Skeletal muscle tissue (tissue), 4 donors: ENCODE data around the gene SERPINA5. TPM values are rescaled to one million over a fixed set of nuclear protein-coding genes. Genes with fewer than 3 reads are reported as not detected.

Experiments
- H3K27ac ChIP-seq: one replicate; pipeline ENCODE4 v1.7.0; 2013; ENCODE audit warnings: mild to moderate bottlenecking, low read depth, low read length, inconsistent platforms
- H3K27me3 ChIP-seq, 3 donors: one replicate each; pipeline ENCODE4 v1.7.0; 2013; ENCODE audit warnings: low read length in 3 of 3; ENCODE audit not compliant: control insufficient read depth in 3 of 3, insufficient read depth in 3 of 3
- H3K36me3 ChIP-seq, 3 donors: one replicate each; pipeline ENCODE4 v1.7.0; 2013; ENCODE audit warnings: low read length in 3 of 3; ENCODE audit not compliant: control insufficient read depth in 3 of 3, insufficient read depth in 3 of 3
- H3K4me1 ChIP-seq, 3 donors: one replicate each; pipeline ENCODE4 v1.7.0; 2013; ENCODE audit warnings: low read length in 3 of 3, mild to moderate bottlenecking in 3 of 3; ENCODE audit not compliant: control insufficient read depth in 3 of 3, insufficient read depth in 3 of 3
- H3K4me3 ChIP-seq, 3 donors: one replicate each; pipeline ENCODE4 v1.7.0; 2013; ENCODE audit warnings: low read length in 3 of 3
- H3K9ac ChIP-seq, 3 donors: one replicate each; pipeline ENCODE4 v1.7.0; 2013; ENCODE audit warnings: low read length in 3 of 3, mild to moderate bottlenecking in 3 of 3, moderate library complexity in 2 of 3, low read depth in 1 of 3
- H3K9me3 ChIP-seq, 3 donors: one replicate each; pipeline ENCODE4 v1.7.0; 2013; ENCODE audit warnings: low read length in 3 of 3; ENCODE audit not compliant: control insufficient read depth in 3 of 3
- total RNA-seq: library from RNA; depleted of rRNA; stranded (reverse); fragments of >200 nt; gene quantifications from one replicate; pipeline ENCODE4 v1.2.3, GENCODE V29; 2014
- donor health status: Osteomylitis.

SERPINA5 gene
- total RNA-seq: 0.52 TPM

DNA sequence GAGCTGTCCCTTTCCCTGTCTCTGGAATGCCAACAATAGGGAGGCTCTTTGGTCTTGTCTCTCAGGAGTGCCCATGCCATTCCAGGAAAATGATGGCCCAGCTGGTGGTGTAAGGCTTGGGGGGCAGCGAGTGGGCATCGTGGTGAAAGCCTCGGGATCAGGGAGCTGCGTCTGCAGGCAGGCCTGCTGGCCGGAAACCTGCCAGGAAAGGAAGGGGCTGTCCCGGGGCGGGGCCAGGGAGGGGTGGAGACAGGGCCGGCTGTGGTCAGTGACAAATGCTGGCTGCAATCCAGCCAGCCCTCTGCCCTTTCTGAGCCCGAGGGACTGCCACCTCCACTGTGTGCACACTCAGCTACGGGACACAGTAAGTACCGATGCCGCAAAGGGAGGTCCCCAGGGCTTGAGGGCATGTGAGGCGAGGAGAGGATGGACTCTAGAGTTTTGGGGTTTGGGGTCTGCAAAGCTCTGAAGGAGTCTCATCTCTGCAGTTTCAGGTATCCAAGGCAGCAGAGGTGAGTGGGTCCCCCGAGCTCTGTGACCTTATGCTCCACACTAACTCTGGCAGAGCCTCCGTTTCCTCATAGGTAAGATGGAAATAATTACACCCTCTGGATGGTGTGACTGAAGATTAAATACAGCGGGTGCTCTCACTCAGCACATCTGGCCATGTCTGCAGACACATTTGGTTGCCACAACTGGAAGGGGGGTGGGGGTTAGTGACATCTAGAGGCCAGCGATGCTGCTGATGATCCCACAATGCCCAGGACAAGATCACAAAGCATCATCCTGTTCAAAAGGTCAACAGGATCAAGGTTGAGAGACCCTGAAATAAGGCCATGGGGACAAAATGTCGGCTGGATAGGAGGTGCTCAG, at the start of gene SERPINA5:
TSS of gene SERPINA5 (plus strand) at position 300 of the 873 bp plus-strand sequence. CDS start 5,937 bp downstream, outside the sequence.
- peak within 1 kb of the TSS in 2 of 3 donors; percentile 45 to 49 for H3K4me3 ChIP-seq

GRCh38 chr14:94532447-94532846, 48.8 kb upstream of the SERPINA5 start:
- no peaks in the 10 kb centered on the region for H3K36me3 ChIP-seq
- no peak overlapping the region for H3K4me3 ChIP-seq
- H3K27me3 ChIP-seq: peaks cover 0 to 8% (median 3%) of the 10 kb centered on the region in 3 donors
- H3K9me3 ChIP-seq: peaks cover 0 to 2% (median 0%) of the 10 kb centered on the region in 3 donors
- H3K4me1 ChIP-seq: no peaks in the 10 kb centered on the region
- no peak overlapping the region for H3K27ac ChIP-seq
- H3K9ac ChIP-seq: no peak overlapping the region

More for the DNA sequence above, at the start of gene SERPINA5:
- Histone ChIP-seq H3K4me1 (peaks cover 4 to 23% (median 12%) of the 10 kb centered on the region in 3 donors), H3K27me3 (no peaks in the 10 kb centered on the region), H3K36me3 (no peaks in the 10 kb centered on the region), H3K27ac (peak within 1 kb of the TSS; percentile 6), H3K9ac (peak within 1 kb of the TSS in 1 of 3 donors; percentile 1), H3K9me3 (no peaks in the 10 kb centered on the region)

GRCh38 chr14:94535506-94535905, 45.7 kb upstream of the SERPINA5 start:
- no peak overlapping the region for H3K9ac ChIP-seq
- no peak overlapping the region for H3K4me3 ChIP-seq
- peaks cover 0 to 2% (median 0%) of the 10 kb centered on the region in 3 donors for H3K9me3 ChIP-seq
- H3K27ac ChIP-seq: no peak overlapping the region
- H3K36me3 ChIP-seq: no peaks in the 10 kb centered on the region
- H3K27me3 ChIP-seq: peaks cover 0 to 12% (median 8%) of the 10 kb centered on the region in 3 donors
- H3K4me1 ChIP-seq: no peaks in the 10 kb centered on the region

GRCh38 chr14:94536836-94537235, 44.4 kb upstream of the SERPINA5 start:
- H3K4me1 ChIP-seq: no peaks in the 10 kb centered on the region
- H3K9ac ChIP-seq: no peak overlapping the region
- no peak overlapping the region for H3K4me3 ChIP-seq
- no peaks in the 10 kb centered on the region for H3K9me3 ChIP-seq
- peaks cover 0 to 12% (median 8%) of the 10 kb centered on the region in 3 donors for H3K27me3 ChIP-seq
- H3K27ac ChIP-seq: no peak overlapping the region
- no peaks in the 10 kb centered on the region for H3K36me3 ChIP-seq

DNA sequence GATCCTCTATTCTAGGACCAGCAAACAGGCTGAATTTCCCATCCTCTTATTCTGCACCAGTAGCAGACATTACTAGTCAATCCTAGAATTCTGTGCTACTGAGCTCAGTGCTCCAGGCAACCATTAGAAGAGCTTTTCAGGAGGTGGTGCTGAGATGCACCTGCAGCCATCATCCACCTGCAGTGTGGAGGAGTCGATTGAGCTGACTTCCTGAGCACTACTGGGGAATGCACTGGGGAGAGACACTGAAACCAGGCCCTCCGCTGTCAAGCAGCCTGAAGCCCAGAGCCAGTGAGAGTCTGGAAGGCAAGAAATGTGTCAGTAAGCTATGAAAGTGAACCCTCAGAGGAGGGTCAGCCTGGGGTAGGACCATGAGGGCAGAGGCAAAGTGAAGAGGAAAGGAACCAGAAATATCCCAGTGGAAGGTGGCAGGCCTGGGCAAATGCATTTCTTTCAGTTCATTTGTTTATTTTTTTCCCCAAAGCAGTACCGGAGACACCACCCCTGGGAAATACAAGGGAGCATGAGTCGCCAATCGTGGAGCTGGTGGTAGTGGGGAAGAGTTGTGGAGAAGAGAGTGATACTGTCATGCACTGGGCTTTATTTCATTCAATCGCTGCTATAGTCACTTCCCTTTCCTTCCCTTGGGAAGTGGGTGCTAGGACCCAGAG, 43.0 kb upstream of the SERPINA5 start:
- Histone ChIP-seq H3K36me3 (no peaks in the 10 kb centered on the region), H3K9me3 (no peaks in the 10 kb centered on the region), H3K4me3 (no peak overlapping the region), H3K27me3 (peaks cover 0 to 12% (median 8%) of the 10 kb centered on the region in 3 donors), H3K27ac (no peak overlapping the region), H3K9ac (no peak overlapping the region), H3K4me1 (no peaks in the 10 kb centered on the region)

- peaks cover 0 to 15% (median 8%) of the 10 kb centered on the region in 3 donors for H3K27me3 ChIP-seq
- H3K4me3 ChIP-seq: no peak overlapping the region
- no peak overlapping the region for H3K27ac ChIP-seq
- H3K9me3 ChIP-seq: no peaks in the 10 kb centered on the region
- no peak overlapping the region for H3K9ac ChIP-seq
- no peaks in the 10 kb centered on the region for H3K4me1 ChIP-seq
- H3K36me3 ChIP-seq: no peaks in the 10 kb centered on the region
Measured at GRCh38 chr14:94539181-94539580, 42.0 kb upstream of the SERPINA5 start.

DNA sequence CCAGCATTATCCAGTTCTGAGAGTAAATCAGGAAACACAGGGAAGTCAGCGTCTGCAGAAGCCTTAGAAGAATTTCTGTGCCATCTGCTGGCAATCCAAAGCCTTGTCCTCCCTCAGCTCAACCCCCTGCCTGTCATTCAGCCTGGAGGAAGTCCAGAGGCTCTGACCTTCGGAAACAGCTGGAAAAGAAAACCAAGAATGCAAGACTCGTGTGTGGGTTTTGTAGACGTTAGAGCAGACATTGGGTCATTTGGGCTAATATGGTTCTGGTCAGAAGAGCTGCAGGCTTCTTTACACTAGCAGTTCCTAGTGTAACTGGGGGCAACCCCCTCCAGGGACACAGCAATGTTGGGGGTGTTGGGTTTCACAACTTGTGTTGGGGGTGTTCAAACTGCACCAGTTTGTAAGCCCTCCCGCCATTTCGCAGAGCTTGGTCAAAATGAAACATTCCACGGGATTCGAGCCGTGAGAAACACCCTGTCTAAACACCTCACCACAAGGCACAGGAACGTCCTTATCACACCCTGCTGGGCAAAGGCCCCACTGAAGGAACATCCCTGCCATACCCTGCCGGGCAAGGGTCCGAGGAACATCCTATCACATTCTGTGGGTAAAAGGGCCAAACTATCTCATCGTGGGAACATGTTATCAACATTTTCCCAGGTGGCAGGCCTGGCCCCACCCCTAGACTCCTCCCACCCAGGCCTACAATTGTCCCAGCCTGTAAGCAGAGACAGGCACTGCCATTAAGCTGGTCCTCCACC, 41.0 kb upstream of the SERPINA5 start:
- no peaks in the 10 kb centered on the region for H3K9me3 ChIP-seq
- no peaks in the 10 kb centered on the region for H3K36me3 ChIP-seq
- H3K9ac ChIP-seq: no peak overlapping the region
- H3K4me1 ChIP-seq: no peaks in the 10 kb centered on the region
- H3K27ac ChIP-seq: no peak overlapping the region
- H3K4me3 ChIP-seq: no peak overlapping the region
- peaks cover 0 to 15% (median 5%) of the 10 kb centered on the region in 3 donors for H3K27me3 ChIP-seq

DNA sequence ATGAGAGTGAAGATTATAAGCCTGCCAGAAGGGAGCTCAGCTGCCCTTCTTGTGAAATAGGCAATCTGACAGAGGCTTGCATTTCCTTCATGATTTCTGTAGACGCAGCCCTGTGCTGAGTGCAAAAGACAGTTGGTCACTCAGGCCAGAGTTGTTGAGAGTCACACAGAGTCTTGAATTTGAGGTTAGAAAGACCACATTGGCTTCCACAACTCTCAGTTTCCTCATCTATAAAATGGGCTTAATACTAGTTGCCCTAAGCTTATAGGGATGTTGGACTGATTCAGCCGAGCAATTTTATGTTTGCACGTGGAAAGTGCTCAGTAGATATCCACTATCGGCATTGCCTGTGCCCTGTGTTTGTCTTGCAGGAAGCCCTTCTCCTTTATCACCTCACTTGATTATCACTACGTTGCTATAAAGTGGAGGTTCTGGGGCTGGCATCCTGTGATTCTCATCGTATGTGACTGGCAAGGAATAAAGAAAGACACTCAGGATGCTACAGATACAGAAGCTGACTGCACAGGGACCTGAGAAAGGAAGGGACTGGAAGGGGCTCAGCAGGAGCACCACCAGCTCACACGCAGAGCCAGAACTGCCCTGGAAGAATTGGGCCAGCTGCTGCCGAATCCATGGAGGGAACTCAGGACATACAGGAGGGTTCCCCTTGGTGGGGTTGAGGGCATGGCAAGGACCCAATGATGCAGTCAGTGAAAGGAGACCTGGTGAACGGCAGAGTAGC, 39.8 kb upstream of the SERPINA5 start:
- peaks cover 0 to 16% (median 6%) of the 10 kb centered on the region in 3 donors for H3K27me3 ChIP-seq
- no peak overlapping the region for H3K27ac ChIP-seq
- no peak overlapping the region for H3K4me3 ChIP-seq

GRCh38 chr14:94542111-94542810, 39.0 kb upstream of the SERPINA5 start:
- no peak overlapping the region for H3K27ac ChIP-seq
- H3K4me1 ChIP-seq: no peaks in the 10 kb centered on the region
- no peak overlapping the region for H3K9ac ChIP-seq
- no peaks in the 10 kb centered on the region for H3K36me3 ChIP-seq
- peaks cover 0 to 16% (median 7%) of the 10 kb centered on the region in 3 donors for H3K27me3 ChIP-seq
- no peak overlapping the region for H3K4me3 ChIP-seq
- peaks cover 0 to 3% (median 0%) of the 10 kb centered on the region in 3 donors for H3K9me3 ChIP-seq

More for the DNA sequence above, 39.8 kb upstream of the SERPINA5 start:
- Histone ChIP-seq H3K36me3 (no peaks in the 10 kb centered on the region), H3K9ac (no peak overlapping the region), H3K9me3 (peaks cover 0 to 2% (median 0%) of the 10 kb centered on the region in 3 donors), H3K4me1 (no peaks in the 10 kb centered on the region)
